GM23338 (cell line): ENCODE results near the gene PTPRN2. TPM values are rescaled to one million over a fixed set of nuclear protein-coding genes. Genes with fewer than 3 reads are reported as not detected.

Experiments
- ATAC-seq: fragments of 200-7000 bp; cut with Tn5 transposase; 3 replicates; pipeline ENCODE4 v1.9.1; 2020
- DNase-seq: peaks from one replicate; pipeline ENCODE4 v3.0.0-alpha.2; 2015; ENCODE audit warnings: low spot score
- H2AFZ ChIP-seq: fragments of 200-600 bp; sonication (generic); 2 replicates; pipeline ENCODE4 v1.8.0; 2016; ENCODE audit warnings: antibody characterized with exemption, mild to moderate bottlenecking, moderate library complexity
- H3F3A ChIP-seq: fragments of 200-600 bp; sonication (generic); replicated peaks from 2 replicates; pipeline ENCODE4 v1.8.0; 2017; ENCODE audit warnings: antibody characterized with exemption, mixed run types, low read depth
- H3K27ac ChIP-seq: fragments of 200-600 bp; sonication (generic); 2 replicates; pipeline ENCODE4 v1.6.1; 2016; ENCODE audit warnings: low read depth
- H3K27me3 ChIP-seq: fragments of 200-600 bp; sonication (generic); 2 replicates; pipeline ENCODE4 v1.8.0; 2016; ENCODE audit warnings: mild to moderate bottlenecking, mixed run types, moderate library complexity; ENCODE audit not compliant: insufficient read depth
- H3K36me3 ChIP-seq: fragments of 200-600 bp; sonication (generic); 2 replicates; pipeline ENCODE4 v1.8.0; 2016; ENCODE audit warnings: mild to moderate bottlenecking; ENCODE audit not compliant: insufficient read depth
- H3K4me1 ChIP-seq: fragments of 200-600 bp; sonication (generic); 2 replicates; pipeline ENCODE4 v1.8.0; 2016; ENCODE audit warnings: mild to moderate bottlenecking, moderate library complexity; ENCODE audit not compliant: insufficient read depth
- H3K4me2 ChIP-seq: fragments of 200-600 bp; sonication (generic); 2 replicates; pipeline ENCODE4 v1.7.1; 2017; ENCODE audit warnings: mixed run types
- H3K4me3 ChIP-seq: fragments of 200-600 bp; sonication (generic); 2 replicates; pipeline ENCODE4 v1.6.1; 2016; ENCODE audit warnings: mixed run types
- H3K79me2 ChIP-seq: fragments of 200-600 bp; sonication (generic); replicated peaks from 2 replicates; pipeline ENCODE4 v1.8.0; 2017; ENCODE audit warnings: mild to moderate bottlenecking; ENCODE audit not compliant: insufficient read depth
- H3K9me2 ChIP-seq: fragments of 200-600 bp; sonication (generic); 2 replicates; pipeline ENCODE4 v1.8.0; 2017; ENCODE audit not compliant: insufficient read depth
- H4K20me1 ChIP-seq: fragments of 200-600 bp; sonication (generic); replicated peaks from 2 replicates; pipeline ENCODE4 v1.8.0; 2017; ENCODE audit warnings: mild to moderate bottlenecking; ENCODE audit not compliant: insufficient read depth
- H3K27ac Mint-ChIP-seq: 2 replicates; pipeline ENCODE4 v1.8.0; 2020; ENCODE audit warnings: inconsistent platforms, mild to moderate bottlenecking, moderate library complexity, mixed read lengths
- H3K27me3 Mint-ChIP-seq: 3 replicates; pipeline ENCODE4 v1.8.0; 2022; ENCODE audit warnings: low read depth, mild to moderate bottlenecking, moderate library complexity, mixed read lengths, inconsistent platforms; ENCODE audit not compliant: insufficient read depth, poor library complexity
- H3K36me3 Mint-ChIP-seq: 3 replicates; pipeline ENCODE4 v1.8.0; 2021; ENCODE audit warnings: low read depth, mild to moderate bottlenecking, inconsistent platforms, moderate library complexity, mixed read lengths
- H3K4me1 Mint-ChIP-seq: 3 replicates; pipeline ENCODE4 v1.8.0; 2020; ENCODE audit warnings: mild to moderate bottlenecking, inconsistent platforms, mixed read lengths
- H3K4me3 Mint-ChIP-seq: 3 replicates; pipeline ENCODE4 v1.8.0; 2021; ENCODE audit warnings: moderate library complexity, mild to moderate bottlenecking, inconsistent platforms, mixed read lengths
- H3K9me3 Mint-ChIP-seq: 3 replicates; pipeline ENCODE4 v1.8.0; 2020; ENCODE audit warnings: moderate library complexity, mild to moderate bottlenecking, inconsistent platforms, mixed read lengths
- CREB1 ChIP-seq: fragments of 250-450 bp; sonication (Bioruptor Pico); IDR thresholded peaks from 2 replicates; pipeline ENCODE4 v1.5.0; 2020; ENCODE audit warnings: low read depth, mild to moderate bottlenecking, moderate library complexity
- CTCF ChIP-seq, 2 experiments: fragments of 200-600 bp in 1 of 2; sonication (generic) in 1 of 2; conservative IDR thresholded peaks; 2 replicates each; pipeline versions ENCODE4 v1.5.1 to v1.6.1; 2016 to 2017; ENCODE audit warnings: antibody characterized with exemption in 2 of 2, low read depth in 2 of 2, mild to moderate bottlenecking in 2 of 2, moderate library complexity in 1 of 2
- ETS1 ChIP-seq: IDR thresholded peaks from 2 replicates; pipeline ENCODE4 v1.6.1; 2016; ENCODE audit warnings: antibody characterized with exemption
- EZH2 ChIP-seq: fragments of 200-600 bp; sonication (generic); IDR thresholded peaks from one replicate; pipeline ENCODE4 v1.8.0; 2017; ENCODE audit warnings: antibody characterized with exemption, mild to moderate bottlenecking, low read depth; ENCODE audit not compliant: unreplicated experiment
- EZH2phosphoT487 ChIP-seq: fragments of 200-600 bp; sonication (generic); IDR thresholded peaks from one replicate; pipeline ENCODE4 v1.8.1; 2018; ENCODE audit warnings: antibody characterized with exemption; ENCODE audit not compliant: unreplicated experiment
- JUNB ChIP-seq: IDR thresholded peaks from one replicate; pipeline ENCODE4 v1.6.1; 2016; ENCODE audit warnings: antibody characterized with exemption; ENCODE audit not compliant: unreplicated experiment
- NANOG ChIP-seq: IDR thresholded peaks from 2 replicates; pipeline ENCODE4 v1.6.1; 2016; ENCODE audit warnings: antibody characterized with exemption, borderline replicate concordance
- POLR2AphosphoS5 ChIP-seq: IDR thresholded peaks from 2 replicates; pipeline ENCODE4 v1.6.1; 2016; ENCODE audit warnings: antibody characterized with exemption, low read depth
- REST ChIP-seq: IDR thresholded peaks from one replicate; pipeline ENCODE4 v1.6.1; 2018; ENCODE audit warnings: antibody characterized with exemption; ENCODE audit not compliant: unreplicated experiment
- STAT1 ChIP-seq: IDR thresholded peaks from one replicate; pipeline ENCODE4 v1.6.1; 2016; ENCODE audit warnings: antibody characterized with exemption; ENCODE audit not compliant: unreplicated experiment
- ZNF114 ChIP-seq: fragments of 250-450 bp; sonication (Bioruptor Pico); IDR thresholded peaks from 2 replicates; pipeline ENCODE4 v1.5.0; 2020; ENCODE audit warnings: mild to moderate bottlenecking, moderate library complexity
- ZNF331 ChIP-seq: fragments of 250-450 bp; sonication (Bioruptor Pico); IDR thresholded peaks from 2 replicates; pipeline ENCODE4 v1.5.0; 2020; ENCODE audit warnings: low read depth, mild to moderate bottlenecking, moderate library complexity
- ZNF462 ChIP-seq: fragments of 250-450 bp; sonication (Bioruptor Pico); IDR thresholded peaks from 2 replicates; pipeline ENCODE4 v1.5.0; 2020; ENCODE audit warnings: mild to moderate bottlenecking, moderate library complexity
- polyA plus RNA-seq: library from polyadenylated mRNA; unstranded; fragments of >200 nt; fragmentation: Nextera tagmentation; extraction: Ambion mirVana; gene quantifications from 2 replicates; pipeline ENCODE4 v1.2.1, GENCODE V29; 2016
- total RNA-seq: library from RNA; depleted of rRNA; stranded (reverse); fragments of >200 nt; shearing (Covaris generic); gene quantifications from 2 replicates; pipeline ENCODE4 v1.2.3, GENCODE V29; 2014

Gene PTPRN2
- total and polyA plus RNA-seq, 2 experiments from 2014 or later, result 0.87 to 4.0 TPM

GRCh38 chr7:158564663-158565035, 23.0 kb downstream of the PTPRN2 start:
- H3K4me1 Mint-ChIP-seq, result peaks cover 32% of the 10 kb centered on the region
- H3F3A ChIP-seq, result no peaks in the 10 kb centered on the region
- no peaks in the 10 kb centered on the region for H3K9me2 ChIP-seq
- peaks cover 4% of the 10 kb centered on the region; the same call in 2 of the 3 replicates for H3K36me3 Mint-ChIP-seq
- peaks cover 44% of the 10 kb centered on the region for H3K4me1 ChIP-seq
- H3K36me3 ChIP-seq, result no peaks in the 10 kb centered on the region
- no peaks in the 10 kb centered on the region for H4K20me1 ChIP-seq
- peaks cover 15% of the 10 kb centered on the region for H3K27me3 Mint-ChIP-seq
- DNase-seq, result no peak
- H3K27ac ChIP-seq, result no peak overlapping the region
- no peak for TF ChIP-seq ZNF331
- TF ChIP-seq NANOG, result no peak
- TF ChIP-seq CTCF (conservative IDR thresholded peaks at IDR 0.05; ENCODE audit: low read depth in 2 of 2), result no peak
- TF ChIP-seq JUNB, result no peak
- TF ChIP-seq EZH2phosphoT487, result no peak
- TF ChIP-seq ZNF114 (CRISPR knock-in tag), result no peak
- TF ChIP-seq ETS1, result no peak
- no peak for TF ChIP-seq REST
- TF ChIP-seq ZNF462 (CRISPR knock-in tag), result no peak
- TF ChIP-seq EZH2, result no peak
- no peak for TF ChIP-seq CREB1
- no peak for TF ChIP-seq STAT1
- TF ChIP-seq POLR2AphosphoS5, result no peak
- peaks cover 18% of the 10 kb centered on the region for H3K27me3 ChIP-seq
- peaks cover 69% of the 10 kb centered on the region for H3K9me3 Mint-ChIP-seq
- no peak overlapping the region for H2AFZ ChIP-seq
- no peak overlapping the region for H3K4me3 ChIP-seq
- no peak overlapping the region for H3K27ac Mint-ChIP-seq
- ATAC-seq, result no peak
- H3K79me2 ChIP-seq, result no peaks in the 10 kb centered on the region
- no peak overlapping the region for H3K4me3 Mint-ChIP-seq
- H3K4me2 ChIP-seq, result no peak overlapping the region
